ENCODE results near the gene KRTAP5-5.

Gene KRTAP5-5

DNA sequence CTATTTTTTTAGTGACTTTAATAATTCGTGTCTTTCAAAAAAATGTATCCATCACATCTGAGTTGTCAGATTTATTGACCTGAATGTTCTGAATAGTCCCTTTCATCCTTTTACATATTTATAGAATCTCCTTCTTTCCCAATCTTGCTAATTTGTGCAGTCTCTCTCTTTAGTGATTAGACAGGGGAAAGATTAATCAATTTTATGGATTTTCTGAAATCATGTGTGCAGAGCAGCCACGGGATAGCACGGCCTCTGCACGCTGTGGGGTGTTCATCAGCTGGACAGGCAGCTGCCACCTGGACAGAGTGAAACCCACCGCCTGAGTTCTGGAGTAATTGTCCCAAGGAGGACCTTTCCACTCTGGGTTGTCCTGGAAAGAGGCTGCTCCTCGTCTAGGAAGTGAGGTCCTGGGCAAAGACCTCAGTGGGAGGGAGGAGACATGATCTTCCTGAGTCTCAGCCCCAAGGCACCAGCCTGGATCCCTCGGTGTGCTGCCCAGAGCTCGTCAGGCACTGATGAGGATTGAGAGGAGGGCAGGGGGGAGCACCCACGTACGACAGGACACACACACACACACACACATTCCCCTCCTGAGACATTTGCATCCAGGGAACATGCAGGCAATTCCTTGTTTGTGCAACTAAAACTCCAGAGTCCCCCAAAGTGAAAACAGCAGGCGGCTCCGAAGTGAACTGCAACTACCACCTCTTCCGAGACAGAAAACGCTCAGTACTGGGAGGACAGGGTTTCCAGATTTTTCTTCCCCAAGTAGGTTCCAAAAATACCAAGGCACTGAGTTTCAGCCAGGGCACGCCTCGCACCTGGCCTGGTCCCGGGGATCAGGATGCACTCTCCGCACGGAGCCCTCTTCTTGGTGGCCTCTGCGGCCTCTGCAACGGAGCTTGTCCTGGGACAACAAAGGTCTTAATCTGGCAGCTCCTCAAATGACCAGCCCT is 44.9 kb downstream of the KRTAP5-5 start:
- no peaks in the 10 kb centered on the region for H3K4me1 ChIP-seq (ENCODE audit: insufficient read depth, low read length)
- H2AFZ ChIP-seq (ENCODE audit: low read depth, low read length) = no peak overlapping the region
- H3K9me3 ChIP-seq (ENCODE audit: low read length) = no peaks in the 10 kb centered on the region
- peaks cover 12% of the 10 kb centered on the region for H3K27me3 ChIP-seq (ENCODE audit: insufficient read depth, low read length)
- no peak overlapping the region for H3K4me3 ChIP-seq (ENCODE audit: low read length)
- H3K36me3 ChIP-seq (ENCODE audit: insufficient read depth, low read length) = no peaks in the 10 kb centered on the region

DNA sequence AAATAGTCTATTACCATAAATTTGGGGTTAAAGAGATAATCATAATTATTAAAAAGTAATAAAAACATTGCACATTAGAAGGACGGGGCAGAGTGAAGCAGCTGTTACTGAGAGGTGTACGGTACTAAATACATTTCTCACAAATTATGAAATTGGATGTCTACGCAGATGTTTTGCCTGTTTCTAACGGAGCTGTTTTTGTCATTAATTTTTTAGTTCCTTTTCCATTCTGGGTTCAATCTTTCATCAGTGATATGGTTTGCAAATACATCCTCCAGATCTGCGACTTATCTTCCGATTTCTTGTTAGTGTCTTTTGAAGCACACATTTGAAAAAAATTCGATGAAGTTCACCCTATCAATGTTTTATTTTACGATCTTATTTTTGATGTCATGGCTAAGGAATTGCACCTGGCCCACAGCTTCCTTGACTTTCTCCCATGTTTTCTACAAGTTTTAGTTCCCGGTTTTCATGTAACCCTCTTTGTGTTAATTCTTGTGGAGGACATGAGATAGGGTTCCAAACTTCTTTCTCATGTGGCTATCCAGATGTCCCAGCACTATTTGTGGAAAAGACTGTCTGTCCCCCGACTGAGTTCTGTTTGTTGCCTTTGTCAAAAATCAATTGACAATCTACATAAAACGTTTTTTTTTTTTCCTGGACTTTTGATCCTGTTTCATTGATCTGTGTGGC is 46.1 kb downstream of the KRTAP5-5 start:
- no peak overlapping the region for H2AFZ ChIP-seq (ENCODE audit: low read depth, low read length)
- peaks cover 12% of the 10 kb centered on the region for H3K27me3 ChIP-seq (ENCODE audit: insufficient read depth, low read length)
- no peaks in the 10 kb centered on the region for H3K4me1 ChIP-seq (ENCODE audit: insufficient read depth, low read length)
- H3K36me3 ChIP-seq (ENCODE audit: insufficient read depth, low read length) = no peaks in the 10 kb centered on the region
- no peak overlapping the region for H3K4me3 ChIP-seq (ENCODE audit: low read length)
- no peaks in the 10 kb centered on the region for H3K9me3 ChIP-seq (ENCODE audit: low read length)

DNA sequence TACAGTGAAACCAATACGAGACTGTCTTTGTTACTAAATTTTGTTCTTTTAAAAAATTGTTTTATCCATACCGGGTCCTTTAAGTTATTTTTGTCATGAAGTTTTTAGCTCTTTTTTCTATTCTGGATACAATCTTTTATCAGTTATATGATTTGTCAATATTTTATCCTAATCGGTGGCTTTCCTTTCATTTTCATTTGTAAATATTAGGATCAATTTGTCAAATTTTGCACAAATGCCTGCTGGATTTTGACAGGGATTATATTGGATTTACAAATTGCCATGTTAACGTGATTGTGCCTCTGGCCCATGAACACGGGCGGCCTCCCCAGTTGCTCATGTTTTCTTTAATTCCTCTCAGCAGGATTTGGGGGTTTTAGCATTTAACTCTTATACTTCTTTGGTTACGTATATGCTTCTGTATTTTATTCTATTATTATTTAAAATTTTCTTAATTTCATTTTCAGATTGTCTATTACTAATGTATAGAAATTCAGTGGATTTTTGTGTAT is 46.7 kb downstream of the KRTAP5-5 start:
- Histone ChIP-seq H3K36me3 (ENCODE audit: insufficient read depth, low read length) (no peaks in the 10 kb centered on the region), H3K4me1 (ENCODE audit: insufficient read depth, low read length) (no peaks in the 10 kb centered on the region), H3K4me3 (ENCODE audit: low read length) (no peak overlapping the region), H2AFZ (ENCODE audit: low read depth, low read length) (no peak overlapping the region), H3K9me3 (ENCODE audit: low read length) (no peaks in the 10 kb centered on the region), H3K27me3 (ENCODE audit: insufficient read depth, low read length) (peaks cover 12% of the 10 kb centered on the region)

DNA sequence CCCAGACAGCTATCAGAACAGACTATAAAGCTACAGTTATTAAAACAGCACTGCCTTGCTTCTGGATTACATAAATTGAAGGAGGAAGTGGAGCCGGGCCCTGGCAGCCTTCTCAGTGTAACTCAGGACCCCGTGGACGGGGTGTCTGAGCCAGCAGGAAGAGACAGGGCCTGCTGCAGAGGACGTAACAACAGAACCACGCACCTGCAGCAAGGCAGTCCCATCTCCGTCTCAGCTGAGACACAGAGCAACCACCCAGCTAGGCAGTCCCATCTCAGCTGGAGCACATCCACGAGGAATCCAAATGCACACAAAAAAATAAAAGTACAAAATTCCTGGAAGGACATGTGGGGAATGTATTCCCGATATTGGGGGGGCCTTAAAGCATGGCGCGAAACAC is 50.3 kb downstream of the KRTAP5-5 start:
- no peaks in the 10 kb centered on the region for H3K4me1 ChIP-seq (ENCODE audit: insufficient read depth, low read length)
- H3K4me3 ChIP-seq (ENCODE audit: low read length) = no peak overlapping the region
- peaks cover 9% of the 10 kb centered on the region for H3K27me3 ChIP-seq (ENCODE audit: insufficient read depth, low read length)
- H2AFZ ChIP-seq (ENCODE audit: low read depth, low read length) = no peak overlapping the region
- H3K36me3 ChIP-seq (ENCODE audit: insufficient read depth, low read length) = no peaks in the 10 kb centered on the region
- H3K9me3 ChIP-seq (ENCODE audit: low read length) = no peaks in the 10 kb centered on the region
